Body of pancreas (tissue), 4 donors: ENCODE data around the gene ACADL. TPM values are rescaled to one million over a fixed set of nuclear protein-coding genes. Genes with fewer than 3 reads are reported as not detected.

Experiments
- ATAC-seq: fragments of 150-250 bp; one replicate; pipeline ENCODE4 v1.9.1; 2016
- DNase-seq, 4 donors: peaks; one replicate each; pipeline ENCODE4 v3.0.0-alpha.2; 2019
- H3K27ac ChIP-seq, 4 donors: fragments of 200-600 bp; sonication (generic); 1 replicate in 3 of 4; 2 replicates in 1 of 4; pipeline versions ENCODE4 v1.5.1 to v1.6.1; 2016 to 2019; ENCODE audit warnings: mild to moderate bottlenecking in 1 of 4, mixed read lengths in 1 of 4, moderate library complexity in 1 of 4
- H3K27me3 ChIP-seq, 2 donors: fragments of 200-600 bp; sonication (generic); one replicate each; pipeline ENCODE4 v1.6.0; 2016; ENCODE audit warnings: mild to moderate bottlenecking in 1 of 2
- H3K36me3 ChIP-seq, 2 donors: fragments of 200-600 bp; sonication (generic); replicated peaks in 1 of 2; 2 replicates each; pipeline ENCODE4 v1.5.1; 2016; ENCODE audit warnings: low read depth in 2 of 2; ENCODE audit not compliant: insufficient read depth in 1 of 2
- H3K4me1 ChIP-seq: fragments of 200-600 bp; sonication (generic); one replicate; pipeline ENCODE4 v1.6.0; 2016
- H3K4me3 ChIP-seq, 2 donors: fragments of 200-600 bp; sonication (generic); 1 replicate in 1 of 2; 2 replicates in 1 of 2; pipeline ENCODE4 v1.5.1; 2016 to 2019
- H3K9me3 ChIP-seq, 3 donors: fragments of 200-600 bp; sonication (generic); 1 replicate in 2 of 3; 2 replicates in 1 of 3; pipeline ENCODE4 v1.5.1; 2016
- CTCF ChIP-seq, 7 experiments: fragments of 450-650 bp in 4 of 7; fragments of 200-600 bp in 3 of 7; sonication (generic) in 3 of 7; IDR thresholded peaks; one replicate each; pipeline ENCODE4 v1.5.1; 2016 to 2019; ENCODE audit warnings: antibody characterized with exemption in 7 of 7
- POLR2A ChIP-seq, 3 donors: fragments of 450-650 bp; IDR thresholded peaks; one replicate each; pipeline ENCODE4 v1.6.1; 2016; ENCODE audit warnings: antibody characterized with exemption in 3 of 3, mild to moderate bottlenecking in 2 of 3
- WGBS, 2 donors: methylation state at CpG; one replicate each; pipeline ENCODE4 v1.1.5; 2017; 5-methylcytosine and 5-hydroxymethylcytosine counted together
- intact Hi-C: fragments of 100-400 bp; cut with DNase I; formaldehyde crosslinking; loops from one replicate; pipeline ENCODE4 v1.15.1; 2023
- total RNA-seq, 2 donors: library from RNA; depleted of rRNA; stranded (reverse); fragments of >200 nt; gene quantifications; one replicate each; pipeline ENCODE4 v1.1.0, GENCODE V29; 2016

The ACADL gene
- total RNA-seq, 2 donors from 2014 or later = 26.4 to 56.6 TPM

- 10 to 19% methylated on average over 1 of the region's 1 CpG for WGBS, 2 donors
- Histone ChIP-seq H3K4me1 (peaks cover 14% of the 10 kb centered on the region), H3K4me3 (no peak overlapping the region), H3K9me3 (no peaks in the 10 kb centered on the region), H3K36me3 (no peaks in the 10 kb centered on the region), H3K27ac (peak overlapping the region in 1 of 4 donors; percentile 2), H3K27me3 (no peaks in the 10 kb centered on the region)
- no peak for DNase-seq
- ATAC-seq = peak; percentile 33
- TF ChIP-seq CTCF (IDR thresholded peaks at IDR 0.05) (no peak), POLR2A (IDR thresholded peaks at IDR 0.05) (no peak)
- intact Hi-C loops = no loop called here
These were observed 10.1 kb downstream of the ACADL start for GRCh38 chr2:210215120-210215519.

- DNase-seq (no peak), ATAC-seq (no peak)
- Histone ChIP-seq H3K4me1 (peaks cover 8% of the 10 kb centered on the region), H3K27ac (no peak overlapping the region), H3K27me3 (no peaks in the 10 kb centered on the region), H3K4me3 (no peak overlapping the region), H3K36me3 (peaks cover 0 to 3% of the 10 kb centered on the region in 2 donors), H3K9me3 (no peaks in the 10 kb centered on the region)
- intact Hi-C loops = no loop called here
- 90 to 95% methylated on average over 1 of the region's 1 CpG for WGBS, 2 donors
- TF ChIP-seq CTCF (IDR thresholded peaks at IDR 0.05) (no peak), POLR2A (IDR thresholded peaks at IDR 0.05) (no peak)
These were observed 15.1 kb downstream of the ACADL start for GRCh38 chr2:210210185-210210584.

- TF ChIP-seq CTCF (IDR thresholded peaks at IDR 0.05) = no peak
- no peak for TF ChIP-seq POLR2A (IDR thresholded peaks at IDR 0.05)
- no peaks in the 10 kb centered on the region for H3K9me3 ChIP-seq
- peaks cover 0 to 3% of the 10 kb centered on the region in 2 donors for H3K36me3 ChIP-seq
- intact Hi-C loops = loop anchor here (10.0 kb wide), 1 partner anchor 123 kb away; no protein-coding TSS in a partner anchor
- WGBS, 2 donors = 89 to 90% methylated on average over 1 of the region's 1 CpG
- no peak overlapping the region for H3K4me3 ChIP-seq
- H3K27ac ChIP-seq = no peak overlapping the region
- ATAC-seq = no peak
- H3K27me3 ChIP-seq = no peaks in the 10 kb centered on the region
- no peaks in the 10 kb centered on the region for H3K4me1 ChIP-seq
- no peak for DNase-seq
These were observed 17.3 kb downstream of the ACADL start for GRCh38 chr2:210207929-210208328.

GRCh38 chr2:210203558-210203957, 21.7 kb downstream of the ACADL start:
- ATAC-seq (no peak), DNase-seq (no peak)
- intact Hi-C loops = loop anchor here (10.0 kb wide), 1 partner anchor 119 kb away; no protein-coding TSS in a partner anchor
- H3K27ac ChIP-seq = no peak overlapping the region
- H3K36me3 ChIP-seq = peaks cover 0 to 8% of the 10 kb centered on the region in 2 donors
- H3K4me1 ChIP-seq = no peaks in the 10 kb centered on the region
- no peak for TF ChIP-seq POLR2A (IDR thresholded peaks at IDR 0.05)
- no peak for TF ChIP-seq CTCF (IDR thresholded peaks at IDR 0.05)
- H3K4me3 ChIP-seq = no peak overlapping the region
- 61 to 66% methylated on average over 1 of the region's 1 CpG for WGBS, 2 donors
- no peaks in the 10 kb centered on the region for H3K27me3 ChIP-seq
- no peaks in the 10 kb centered on the region for H3K9me3 ChIP-seq

- WGBS, 2 donors = 84 to 85% methylated on average over 1 of the region's 1 CpG
- H3K27ac ChIP-seq = no peak overlapping the region
- no peak for ATAC-seq
- intact Hi-C loops = loop anchor here (10.0 kb wide), 1 partner anchor 118 kb away; no protein-coding TSS in a partner anchor
- no peaks in the 10 kb centered on the region for H3K4me1 ChIP-seq
- TF ChIP-seq CTCF (IDR thresholded peaks at IDR 0.05) = no peak
- no peak for TF ChIP-seq POLR2A (IDR thresholded peaks at IDR 0.05)
- H3K27me3 ChIP-seq = no peaks in the 10 kb centered on the region
- H3K36me3 ChIP-seq = peaks cover 0 to 8% of the 10 kb centered on the region in 2 donors
- no peak overlapping the region for H3K4me3 ChIP-seq
- DNase-seq = no peak
- H3K9me3 ChIP-seq = no peaks in the 10 kb centered on the region
These were observed 22.1 kb downstream of the ACADL start for GRCh38 chr2:210203147-210203546.
